GM12878 (cell line): ENCODE data around the gene UVSSA. TPM values are rescaled to one million over a fixed set of nuclear protein-coding genes. Genes with fewer than 3 reads are reported as not detected.

Source experiments
- ASH2L ChIP-seq: fragments of 300-600, 200-600 bp; sonication (generic); IDR thresholded peaks from 2 replicates; pipeline ENCODE4 v1.6.1; 2017; ENCODE audit warnings: low read depth, mild to moderate bottlenecking, borderline replicate concordance
- BCLAF1 ChIP-seq: fragments of 450-650 bp; IDR thresholded peaks from 2 replicates; pipeline ENCODE4 v1.6.1; 2017; ENCODE audit warnings: antibody characterized with exemption, mild to moderate bottlenecking, moderate library complexity
- CHD2 ChIP-seq: IDR thresholded peaks from 2 replicates; pipeline ENCODE4 v1.6.1; 2011; ENCODE audit warnings: low read depth, low read length, improper control_type of control experiment, borderline replicate concordance
- HDAC2 ChIP-seq: fragments of 200-600 bp; sonication (generic); IDR thresholded peaks from 2 replicates; pipeline ENCODE4 v1.6.1; 2017
- NFYB ChIP-seq: IDR thresholded peaks from 2 replicates; pipeline ENCODE4 v1.6.1; 2011; ENCODE audit warnings: low read depth, mild to moderate bottlenecking, low read length, improper control_type of control experiment, moderate library complexity; ENCODE audit not compliant: insufficient read depth
- NR2C1 ChIP-seq: fragments of 450-650 bp; IDR thresholded peaks from 2 replicates; pipeline ENCODE4 v1.6.1; 2017; ENCODE audit warnings: antibody characterized with exemption, mild to moderate bottlenecking, moderate library complexity
- PKNOX1 ChIP-seq: fragments of 450-650 bp; IDR thresholded peaks from 2 replicates; pipeline ENCODE4 v1.6.1; 2016; ENCODE audit warnings: mild to moderate bottlenecking
- RELA ChIP-seq: fragments of 450-650 bp; IDR thresholded peaks from 2 replicates; pipeline ENCODE4 v1.8.0; 2014; ENCODE audit warnings: borderline replicate concordance; ENCODE audit not compliant: partially characterized antibody
- SMC3 ChIP-seq: IDR thresholded peaks from 2 replicates; pipeline ENCODE4 v1.6.1; 2011; ENCODE audit warnings: low read length, improper control_type of control experiment, borderline replicate concordance
- SP1 ChIP-seq: IDR thresholded peaks from one replicate; pipeline ENCODE4 v1.6.1; 2011; ENCODE audit warnings: low read depth, low read length
- TBL1XR1 ChIP-seq: IDR thresholded peaks from 2 replicates; pipeline ENCODE4 v1.6.1; 2012; ENCODE audit warnings: low read depth, low read length, improper control_type of control experiment
- ZBTB4 ChIP-seq: fragments of 450-650 bp; formaldehyde crosslinking; IDR thresholded peaks from 2 replicates; pipeline ENCODE4 v1.4.0; 2022; ENCODE audit warnings: mild to moderate bottlenecking, moderate library complexity
- ZNF274 ChIP-seq: IDR thresholded peaks from one replicate; pipeline ENCODE4 v1.8.0; 2011; ENCODE audit not compliant: insufficient read length, insufficient read depth
- ZNF687 ChIP-seq: fragments of 450-650 bp; IDR thresholded peaks from 2 replicates; pipeline ENCODE4 v1.6.1; 2017; ENCODE audit warnings: mild to moderate bottlenecking, moderate library complexity
- polyA plus RNA-seq, 11 experiments: library from polyadenylated mRNA; depleted of rRNA in 4 of 11; unstranded in 6 of 11; stranded (reverse) in 5 of 11; fragments of >200 nt; fragmentation: Nextera tagmentation in 4 of 11; fragmentation: Illumina TruSeq in 1 of 11; extraction: Ambion mirVana in 4 of 11; extraction: Trizol in 1 of 11; gene quantifications; 1 replicate in 1 of 11; 2 replicates in 10 of 11; pipeline versions ENCODE4 v1.2.1 to v1.2.3, GENCODE V29; 2011 to 2016; ENCODE audit warnings: inconsistent platforms in 2 of 11, missing spikeins in 2 of 11, low read depth in 1 of 11
- total RNA-seq, 4 experiments: library from RNA; depleted of rRNA in 3 of 4; stranded (reverse); fragments of >200 nt in 3 of 4; fragmentation: Illumina TruSeq in 1 of 4; extraction: Trizol in 1 of 4; gene quantifications; 2 replicates each; pipeline versions ENCODE4 v1.2.1 to v1.2.3, GENCODE V29; 2013 to 2021

Gene UVSSA
- total and polyA plus RNA-seq, 10 of the 15 experiments (the other 5 are each of a cell fraction or from before 2014, with no cell fraction given) = 0.34 to 16.8 (median 3.6) TPM

- TF ChIP-seq ASH2L (no peak), PKNOX1 (peak; percentile 51), ZNF274 (no peak), ZNF687 (no peak), SP1 (peak; percentile 79), NR2C1 (peak; percentile 69), NFYB (peak; percentile 79), HDAC2 (no peak), SMC3 (no peak), TBL1XR1 (peak; percentile 28; the same call in 1 of the 2 replicates), CHD2 (peak; percentile 66; the same call in 1 of the 2 replicates), ZBTB4 (no peak), RELA (no peak), BCLAF1 (no peak)
Measured at GRCh38 chr4:1346781-1347409, at the start of gene UVSSA (continued).
